K562 (cell line): Measurements from ENCODE around the gene PGM3. TPM values are rescaled to one million over a fixed set of nuclear protein-coding genes. Genes with fewer than 3 reads are reported as not detected.

Source experiments
- CBFA2T3 ChIP-seq: fragments of 450-650 bp; IDR thresholded peaks from 2 replicates; pipeline ENCODE4 v1.6.1; 2017
- CUX1 ChIP-seq: fragments of 200-800 bp; sonication (Bioruptor generic); IDR thresholded peaks from 2 replicates; pipeline ENCODE4 v1.6.1; 2016; ENCODE audit warnings: missing genetic modification characterization, missing compliant biosample characterization
- E2F5 ChIP-seq: sonication (generic); formaldehyde crosslinking; IDR thresholded peaks from 2 replicates; pipeline ENCODE4 v1.8.0; 2022; ENCODE audit warnings: mild to moderate bottlenecking, missing genetic modification reagents
- ID3 ChIP-seq, 2 experiments: fragments of 250-450 bp in 1 of 2; fragments of 450-650 bp in 1 of 2; sonication (Bioruptor Pico) in 1 of 2; IDR thresholded peaks; 2 replicates each; pipeline versions ENCODE4 v1.6.1 to v1.8.0; 2016 to 2021; ENCODE audit warnings: mild to moderate bottlenecking in 2 of 2, moderate library complexity in 2 of 2, missing compliant biosample characterization in 1 of 2, missing genetic modification characterization in 1 of 2
- LCOR ChIP-seq: sonication (generic); formaldehyde crosslinking; IDR thresholded peaks from 2 replicates; pipeline ENCODE4 v1.8.0; 2022; ENCODE audit warnings: mild to moderate bottlenecking, missing genetic modification reagents
- PTTG1 ChIP-seq: fragments of 450-650 bp; IDR thresholded peaks from 2 replicates; pipeline ENCODE4 v1.6.1; 2016; ENCODE audit warnings: low read depth, mild to moderate bottlenecking, missing genetic modification characterization, missing compliant biosample characterization
- PYGO2 ChIP-seq: fragments of 450-650 bp; IDR thresholded peaks from 2 replicates; pipeline ENCODE4 v1.6.1; 2016; ENCODE audit warnings: mild to moderate bottlenecking, missing genetic modification characterization, moderate library complexity, missing compliant biosample characterization
- SRF ChIP-seq, 2 experiments: fragments of 250-450, 450-650 bp in 1 of 2; sonication (Bioruptor Pico) in 1 of 2; sonication (generic) in 1 of 2; formaldehyde crosslinking; IDR thresholded peaks; 2 replicates each; pipeline versions ENCODE4 v1.5.0 to v1.5.1; 2020 to 2022; ENCODE audit warnings: mild to moderate bottlenecking in 1 of 2, missing genetic modification reagents in 1 of 2
- STAT6 ChIP-seq: sonication (generic); formaldehyde crosslinking; IDR thresholded peaks from 2 replicates; pipeline ENCODE4 v1.8.1; 2023; ENCODE audit warnings: mild to moderate bottlenecking, missing genetic modification reagents
- U2AF2 ChIP-seq: fragments of 200-400 bp; formaldehyde crosslinking; optimal IDR thresholded peaks from 2 replicates; pipeline ENCODE3; 2017; ENCODE audit warnings: low read depth, mild to moderate bottlenecking, low read length
- XRCC3 ChIP-seq: fragments of 450-650 bp; IDR thresholded peaks from 2 replicates; pipeline ENCODE4 v1.6.1; 2017; ENCODE audit warnings: mild to moderate bottlenecking, moderate library complexity
- ZBTB12 ChIP-seq: fragments of 250-450 bp; sonication (Bioruptor Pico); IDR thresholded peaks from 2 replicates; pipeline ENCODE4 v1.4.0; 2020
- ZNF12 ChIP-seq: sonication (generic); formaldehyde crosslinking; IDR thresholded peaks from 2 replicates; pipeline ENCODE4 v1.4.0; 2020; ENCODE audit warnings: mild to moderate bottlenecking, missing genetic modification reagents
- ZNF197 ChIP-seq: fragments of 200-800 bp; sonication (Bioruptor generic); IDR thresholded peaks from 2 replicates; pipeline ENCODE4 v1.6.1; 2016; ENCODE audit warnings: low read depth, missing genetic modification characterization, missing compliant biosample characterization
- ZNF830 ChIP-seq: fragments of 250-450 bp; sonication (Bioruptor Pico); IDR thresholded peaks from 2 replicates; pipeline ENCODE4 v1.5.0; 2021; ENCODE audit warnings: mild to moderate bottlenecking
- polyA plus RNA-seq, 8 experiments: library from polyadenylated mRNA; depleted of rRNA in 4 of 8; stranded (reverse) in 5 of 8; unstranded in 3 of 8; fragments of >200 nt; fragmentation: Nextera tagmentation in 2 of 8; fragmentation: Illumina TruSeq in 1 of 8; extraction: Ambion mirVana in 2 of 8; extraction: Trizol in 1 of 8; gene quantifications; 2 replicates each; pipeline versions ENCODE4 v1.2.1 to v1.2.3, GENCODE V29; 2011 to 2014; ENCODE audit warnings: inconsistent platforms in 1 of 8, missing spikeins in 1 of 8
- total RNA-seq, 7 experiments: library from RNA; depleted of rRNA in 6 of 7; stranded (reverse); fragments of >200 nt in 6 of 7; fragmentation: Illumina TruSeq in 2 of 7; extraction: Trizol in 2 of 7; gene quantifications; 2 replicates each; pipeline versions ENCODE4 v1.2.1 to v1.2.3, GENCODE V29; 2011 to 2021; ENCODE audit warnings: low replicate concordance in 1 of 7
- TF ChIP-seq, protein P1 (sequence below): fragments of 250-450 bp; sonication (Bioruptor Pico); IDR thresholded peaks from 2 replicates; pipeline ENCODE4 v1.6.1; 2021; ENCODE audit warnings: mild to moderate bottlenecking

PGM3 gene
- total and polyA plus RNA-seq, 9 of the 15 experiments (the other 6 are each of a cell fraction or from before 2014, with no cell fraction given): 19.1 to 107 (median 50.5) TPM

DNA sequence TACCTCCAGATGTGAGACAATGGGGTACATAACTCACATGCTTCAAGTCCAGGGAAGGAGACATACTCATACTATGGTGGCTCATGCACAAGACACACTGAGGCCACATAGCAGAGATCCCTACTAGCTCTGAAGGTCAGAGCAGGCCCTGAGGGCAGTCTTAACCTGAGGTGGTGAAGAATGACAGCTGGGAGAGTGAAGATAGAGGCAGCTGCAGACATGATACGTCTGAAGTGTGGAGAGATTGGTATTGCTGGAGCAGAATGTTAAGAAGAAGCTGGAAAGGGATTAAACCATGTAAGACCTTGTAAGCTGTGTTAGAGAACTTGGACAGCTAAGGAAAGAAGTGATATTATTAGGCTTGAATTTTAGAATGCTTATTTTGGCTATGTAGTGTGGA lies 32.9 kb downstream of the PGM3 start (continued):
- TF ChIP-seq E2F5 (CRISPR knock-in tag): no peak
- TF ChIP-seq, protein P1, sequence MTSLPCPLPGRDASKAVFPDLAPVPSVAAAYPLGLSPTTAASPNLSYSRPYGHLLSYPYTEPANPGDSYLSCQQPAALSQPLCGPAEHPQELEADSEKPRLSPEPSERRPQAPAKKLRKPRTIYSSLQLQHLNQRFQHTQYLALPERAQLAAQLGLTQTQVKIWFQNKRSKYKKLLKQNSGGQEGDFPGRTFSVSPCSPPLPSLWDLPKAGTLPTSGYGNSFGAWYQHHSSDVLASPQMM (CRISPR knock-in tag): no peak
- peak; percentile 96 for TF ChIP-seq CBFA2T3
- TF ChIP-seq PYGO2 (tag): no peak
- TF ChIP-seq STAT6 (CRISPR knock-in tag): no peak
- TF ChIP-seq CUX1 (CRISPR knock-in tag): no peak
- no peak for TF ChIP-seq SRF (CRISPR knock-in tag; IDR thresholded peaks at IDR 0.05)
- TF ChIP-seq PTTG1 (tag): no peak
- no peak for TF ChIP-seq ZNF12 (CRISPR knock-in tag)
- TF ChIP-seq ZBTB12: no peak
- no peak for TF ChIP-seq ID3 (CRISPR knock-in tag; IDR thresholded peaks at IDR 0.05)
- peak; percentile 75 for TF ChIP-seq ID3 (tag; IDR thresholded peaks at IDR 0.05)
- no peak for TF ChIP-seq ZNF197 (CRISPR knock-in tag)
- TF ChIP-seq ZNF830: no peak
- TF ChIP-seq XRCC3: no peak
- TF ChIP-seq LCOR: no peak
- TF ChIP-seq U2AF2: no peak
